ENCODE measurements around the gene TNK2.
"Not testable (repeated sequence)": the region's sequence is repeated elsewhere in the genome, so short reads cannot be mapped to it uniquely, and the experiment has no call there.

Gene TNK2

GRCh38 chr3:195818301-195818700, 90.0 kb downstream of the TNK2 start:
- no peak for DNase-seq

- DNase-seq, result no peak
These were observed 90.7 kb downstream of the TNK2 start for GRCh38 chr3:195817578-195818135.

GRCh38 chr3:195816276-195816913, 92.0 kb downstream of the TNK2 start:
- not testable (repeated sequence) for DNase-seq

GRCh38 chr3:195815169-195815771, 93.1 kb downstream of the TNK2 start:
- DNase-seq, result no peak

GRCh38 chr3:195813916-195814640, 94.3 kb downstream of the TNK2 start:
- no peak for DNase-seq

All from fibroblast of skin of scalp (primary cell).